Liver (tissue), 9 donors: ENCODE measurements around the gene SNRPB. TPM values are rescaled to one million over a fixed set of nuclear protein-coding genes. Genes with fewer than 3 reads are reported as not detected.

Source experiments
- DNase-seq: peaks from one replicate; pipeline ENCODE4 v3.0.0-alpha.2; 2017; ENCODE audit warnings: low spot score
- H3K27ac ChIP-seq, 2 donors: one replicate each; pipeline ENCODE4 v1.7.0; 2013; ENCODE audit warnings: inconsistent platforms in 2 of 2, low read length in 2 of 2, control low read depth in 1 of 2, low read depth in 1 of 2, mild to moderate bottlenecking in 1 of 2
- H3K27me3 ChIP-seq, 4 donors: one replicate each; pipeline versions ENCODE4 v1.6.1 to v1.7.0; 2013; ENCODE audit warnings: low read length in 3 of 4, inconsistent platforms in 1 of 4, mild to moderate bottlenecking in 1 of 4, moderate library complexity in 1 of 4; ENCODE audit not compliant: control insufficient read depth in 4 of 4, insufficient read depth in 4 of 4
- H3K36me3 ChIP-seq, 4 donors: one replicate each; pipeline versions ENCODE4 v1.6.1 to v1.7.0; 2013; ENCODE audit warnings: low read length in 3 of 4, mild to moderate bottlenecking in 3 of 4, low read depth in 1 of 4, moderate library complexity in 1 of 4; ENCODE audit not compliant: control insufficient read depth in 4 of 4, insufficient read depth in 3 of 4
- H3K4me1 ChIP-seq, 4 donors: one replicate each; pipeline versions ENCODE4 v1.6.1 to v1.7.0; 2013; ENCODE audit warnings: low read length in 3 of 4, mild to moderate bottlenecking in 3 of 4, moderate library complexity in 1 of 4; ENCODE audit not compliant: control insufficient read depth in 4 of 4, insufficient read depth in 4 of 4
- H3K4me3 ChIP-seq, 3 donors: one replicate each; pipeline versions ENCODE4 v1.6.1 to v1.7.0; 2013; ENCODE audit warnings: low read length in 3 of 3, control low read depth in 1 of 3, low read depth in 1 of 3, mild to moderate bottlenecking in 1 of 3
- H3K9ac ChIP-seq, 2 donors: one replicate each; pipeline ENCODE4 v1.7.0; 2013; ENCODE audit warnings: low read length in 2 of 2, mild to moderate bottlenecking in 2 of 2, moderate library complexity in 2 of 2, control low read depth in 1 of 2, low read depth in 1 of 2
- H3K9me3 ChIP-seq, 4 donors: one replicate each; pipeline versions ENCODE4 v1.6.1 to v1.7.0; 2013; ENCODE audit warnings: low read length in 3 of 4; ENCODE audit not compliant: control insufficient read depth in 4 of 4
- CTCF ChIP-seq: fragments of 150-350 bp; IDR thresholded peaks from 2 replicates; pipeline ENCODE4 v1.5.1; 2017; ENCODE audit warnings: improper control_type of control experiment, low read depth, low read length; ENCODE audit not compliant: missing input control
- EGR1 ChIP-seq, 2 donors: IDR thresholded peaks; 2 replicates each; pipeline ENCODE4 v1.6.1; 2016 to 2018; ENCODE audit warnings: antibody characterized with exemption in 2 of 2, low read depth in 2 of 2
- FOXA1 ChIP-seq: IDR thresholded peaks from 2 replicates; pipeline ENCODE4 v1.6.1; 2016; ENCODE audit warnings: antibody characterized with exemption
- FOXA2 ChIP-seq: IDR thresholded peaks from 2 replicates; pipeline ENCODE4 v1.6.1; 2016; ENCODE audit warnings: antibody characterized with exemption
- GABPA ChIP-seq, 2 donors: IDR thresholded peaks in 1 of 2; conservative IDR thresholded peaks in 1 of 2; 2 replicates each; pipeline ENCODE4 v1.6.1; 2016; ENCODE audit warnings: antibody characterized with exemption in 2 of 2, mild to moderate bottlenecking in 1 of 2, moderate library complexity in 1 of 2
- HNF4A ChIP-seq, 2 donors: conservative IDR thresholded peaks; 2 replicates each; pipeline ENCODE4 v1.6.1; 2016; ENCODE audit warnings: antibody characterized with exemption in 2 of 2, mild to moderate bottlenecking in 2 of 2
- HNF4G ChIP-seq: IDR thresholded peaks from 2 replicates; pipeline ENCODE4 v1.6.1; 2016; ENCODE audit warnings: antibody characterized with exemption
- JUND ChIP-seq, 2 donors: IDR thresholded peaks; 2 replicates each; pipeline ENCODE4 v1.6.1; 2016; ENCODE audit warnings: antibody characterized with exemption in 2 of 2
- MAX ChIP-seq: IDR thresholded peaks from 2 replicates; pipeline ENCODE4 v1.6.1; 2016; ENCODE audit warnings: antibody characterized with exemption
- NR2F2 ChIP-seq: IDR thresholded peaks from 2 replicates; pipeline ENCODE4 v1.6.1; 2016; ENCODE audit warnings: antibody characterized with exemption
- REST ChIP-seq: IDR thresholded peaks from 2 replicates; pipeline ENCODE4 v1.6.1; 2016; ENCODE audit warnings: antibody characterized with exemption, mild to moderate bottlenecking
- RXRA ChIP-seq, 2 donors: IDR thresholded peaks; 2 replicates each; pipeline ENCODE4 v1.6.1; 2017 to 2018; ENCODE audit warnings: antibody characterized with exemption in 2 of 2, mild to moderate bottlenecking in 1 of 2
- SP1 ChIP-seq: IDR thresholded peaks from 2 replicates; pipeline ENCODE4 v1.6.1; 2018; ENCODE audit warnings: antibody characterized with exemption, mild to moderate bottlenecking
- TAF1 ChIP-seq: conservative IDR thresholded peaks from 2 replicates; pipeline ENCODE4 v1.6.1; 2016; ENCODE audit warnings: antibody characterized with exemption, mild to moderate bottlenecking
- YY1 ChIP-seq: IDR thresholded peaks from 2 replicates; pipeline ENCODE4 v1.6.1; 2016; ENCODE audit warnings: antibody characterized with exemption, mild to moderate bottlenecking
- ZBTB33 ChIP-seq: IDR thresholded peaks from 2 replicates; pipeline ENCODE4 v1.6.1; 2016; ENCODE audit warnings: antibody characterized with exemption
- WGBS: extraction: QIAGEN DNeasy Blood & Tissue Kit; methylation state at CpG from one replicate; pipeline ENCODE4 v1.1.7; 2013; 5-methylcytosine and 5-hydroxymethylcytosine counted together
- polyA plus RNA-seq, 2 donors: library from polyadenylated mRNA; stranded (reverse) in 1 of 2; unstranded in 1 of 2; fragments of 200-250 nt in 1 of 2; fragments of >200 nt in 1 of 2; fragmentation: Nextera tagmentation in 1 of 2; extraction: Ambion mirVana in 1 of 2; gene quantifications; one replicate each; pipeline versions ENCODE4 v1.2.1 to v1.2.3, GENCODE V29; 2013 to 2015
- total RNA-seq, 2 donors: library from RNA; depleted of rRNA; stranded (reverse); fragments of >200 nt; gene quantifications; one replicate each; pipeline ENCODE4 v1.2.3, GENCODE V29; 2014
- donor health status: healthy.
- donor health status: healthy.
- donor health status: healthy.
- donor health status: healthy.
- donor health status: healthy.

SNRPB gene
- total and polyA plus RNA-seq, 4 donors, result 42.3 to 111 (median 72.6) TPM

- 91% methylated on average over 1 of the region's 1 CpG for WGBS
- no peak for TF ChIP-seq TAF1
- TF ChIP-seq HNF4A (conservative IDR thresholded peaks at IDR 0.05), result no peak
- TF ChIP-seq FOXA1, result no peak
- no peak for TF ChIP-seq SP1
- no peak for TF ChIP-seq FOXA2
- no peak for TF ChIP-seq REST
- no peak for TF ChIP-seq HNF4G
- TF ChIP-seq RXRA (IDR thresholded peaks at IDR 0.05), result no peak
- TF ChIP-seq MAX, result no peak
- TF ChIP-seq GABPA (IDR thresholded peaks at IDR 0.05 in 1 of 2, conservative IDR thresholded peaks at IDR 0.05 in 1 of 2), result no peak
- TF ChIP-seq EGR1 (IDR thresholded peaks at IDR 0.05; ENCODE audit: low read depth in 2 of 2), result no peak
- no peak for TF ChIP-seq NR2F2
- Histone ChIP-seq H3K9ac (no peak overlapping the region), H3K27me3 (no peaks in the 10 kb centered on the region), H3K9me3 (no peaks in the 10 kb centered on the region), H3K4me1 (no peaks in the 10 kb centered on the region), H3K4me3 (no peak overlapping the region), H3K36me3 (no peaks in the 10 kb centered on the region), H3K27ac (no peak overlapping the region)
- no peak for DNase-seq
These were observed 44.6 kb upstream of the SNRPB start for GRCh38 chr20:2515203-2515602.

GRCh38 chr20:2509794-2510193, 39.2 kb upstream of the SNRPB start:
- Histone ChIP-seq H3K9me3 (no peaks in the 10 kb centered on the region), H3K27ac (no peak overlapping the region), H3K27me3 (no peaks in the 10 kb centered on the region), H3K4me1 (peaks cover 3 to 15% (median 9%) of the 10 kb centered on the region in 4 donors), H3K36me3 (no peaks in the 10 kb centered on the region), H3K9ac (no peak overlapping the region), H3K4me3 (no peak overlapping the region)
- WGBS, result 91% methylated on average over 3 of the region's 3 CpGs
- no peak for TF ChIP-seq JUND (IDR thresholded peaks at IDR 0.05)
- TF ChIP-seq SP1, result no peak
- no peak for TF ChIP-seq RXRA (IDR thresholded peaks at IDR 0.05)
- TF ChIP-seq YY1, result no peak
- no peak for TF ChIP-seq FOXA2
- no peak for TF ChIP-seq REST
- TF ChIP-seq HNF4G, result no peak
- no peak for TF ChIP-seq EGR1 (IDR thresholded peaks at IDR 0.05; ENCODE audit: low read depth in 2 of 2)
- no peak for TF ChIP-seq MAX
- TF ChIP-seq NR2F2, result no peak
- no peak for TF ChIP-seq TAF1
- TF ChIP-seq GABPA (IDR thresholded peaks at IDR 0.05 in 1 of 2, conservative IDR thresholded peaks at IDR 0.05 in 1 of 2), result no peak
- TF ChIP-seq HNF4A (conservative IDR thresholded peaks at IDR 0.05), result no peak
- TF ChIP-seq ZBTB33, result no peak
- no peak for TF ChIP-seq CTCF
- DNase-seq, result no peak
